ELF-1 (cell line): ENCODE data around the gene PRKCA.

ENCODE experiments used
- DNase-seq: peaks from one replicate; pipeline ENCODE4 v3.0.0-alpha.2; 2016; ENCODE audit warnings: low read depth, low spot score

Gene PRKCA

DNA sequence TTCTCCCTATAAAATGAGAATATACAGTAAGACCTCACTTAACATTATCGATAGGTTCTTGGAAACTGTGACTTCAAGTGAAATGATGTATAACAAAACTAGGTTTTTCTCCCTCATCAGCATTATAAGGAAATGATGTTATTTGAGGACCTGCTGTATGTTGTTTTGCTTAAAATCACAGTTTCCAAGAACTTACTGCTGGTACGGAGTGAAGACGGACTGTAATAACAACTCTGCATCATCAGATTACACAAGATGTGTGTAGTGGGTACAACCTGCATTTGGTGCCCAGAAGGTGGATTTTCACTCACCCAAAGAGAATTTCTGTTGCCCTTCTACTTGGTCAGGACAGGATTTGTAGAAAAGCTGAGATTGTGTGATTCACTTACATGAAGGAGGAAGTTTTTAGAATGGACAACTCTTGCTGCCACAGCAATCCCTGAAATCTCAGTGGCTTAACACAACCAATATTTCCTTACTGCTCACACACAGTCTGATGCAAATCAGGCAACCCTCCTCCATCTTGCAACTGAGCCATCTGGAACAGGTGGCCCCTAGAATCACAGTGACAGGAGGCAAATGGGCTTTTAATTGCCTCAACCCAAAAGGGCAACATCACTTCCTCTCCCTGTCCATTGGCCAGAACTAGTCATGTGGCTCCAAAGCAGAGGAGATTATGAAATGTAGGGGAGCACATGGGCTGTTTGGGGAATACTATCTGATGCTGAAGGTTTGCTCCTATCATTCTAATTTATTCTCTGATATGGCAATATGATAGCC is 464.9 kb downstream of the PRKCA start:
- DNase-seq, result no peak

- DNase-seq, result no peak
Observed at GRCh38 chr17:66769911-66770310, 467.5 kb downstream of the PRKCA start.

- DNase-seq, result no peak
Observed at GRCh38 chr17:66772148-66772812, 469.9 kb downstream of the PRKCA start.

GRCh38 chr17:66775271-66775670 is 472.9 kb downstream of the PRKCA start:
- DNase-seq, result no peak

DNA sequence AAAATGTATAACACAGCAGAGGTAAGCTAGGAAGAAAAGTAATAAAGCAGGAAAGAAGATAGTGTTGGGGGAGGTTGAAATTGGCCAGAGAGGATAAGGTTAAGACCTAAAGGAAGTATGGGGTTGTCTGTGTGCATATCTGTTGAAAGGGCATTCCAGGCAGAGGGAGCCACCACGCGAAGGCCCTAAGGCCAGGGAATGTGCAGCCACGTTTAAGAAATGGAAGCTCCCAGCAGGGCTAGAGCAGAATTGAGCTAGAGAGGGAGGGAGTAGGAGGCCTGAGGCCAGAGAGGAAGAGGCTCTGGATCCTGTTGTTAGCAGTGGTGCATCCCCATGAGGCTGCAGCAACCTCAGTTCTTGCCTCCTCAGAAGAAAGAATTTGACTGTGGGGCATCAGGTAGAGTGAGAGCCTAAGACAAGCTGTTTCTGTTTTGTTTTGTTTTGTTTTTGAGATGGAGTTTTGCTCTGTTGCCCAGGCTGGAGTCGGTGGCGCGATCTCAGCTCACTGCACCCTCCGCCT is 473.5 kb downstream of the PRKCA start:
- peak; percentile 93 for DNase-seq

DNA sequence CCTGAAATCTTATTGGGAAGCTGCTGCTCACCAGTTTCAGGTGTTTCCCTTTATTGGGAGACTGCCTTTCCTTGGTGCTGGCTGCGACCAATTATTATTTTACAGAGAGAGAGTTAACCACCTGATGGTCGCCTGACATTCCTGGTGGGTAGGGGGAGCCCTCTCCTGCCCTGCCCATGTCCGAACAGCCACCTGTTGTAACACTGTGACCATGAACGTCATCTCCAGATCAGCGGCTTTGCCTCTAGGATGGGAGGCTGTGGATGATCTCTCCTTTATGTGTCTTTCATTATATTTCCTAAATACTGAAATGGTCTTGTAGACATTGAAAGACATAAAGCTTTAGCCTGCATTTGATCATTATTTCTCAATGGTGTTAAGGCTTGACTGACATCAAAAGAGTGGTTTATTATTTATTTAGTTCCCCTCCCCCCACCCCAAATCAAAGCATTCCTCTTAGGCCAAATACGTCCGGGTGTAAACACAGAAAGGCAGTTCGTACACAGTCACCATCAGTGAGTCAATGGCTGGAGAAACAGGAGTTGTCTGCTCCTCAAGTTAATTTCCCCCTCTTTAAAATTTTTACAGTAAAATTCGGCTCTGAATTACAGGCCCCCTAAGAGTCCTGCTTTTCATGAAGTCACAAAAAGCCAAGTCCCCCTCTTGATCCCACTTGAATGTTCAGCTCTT is 474.7 kb downstream of the PRKCA start:
- DNase-seq, result peak; percentile 19

GRCh38 chr17:66777689-66778225 is 475.3 kb downstream of the PRKCA start:
- DNase-seq, result peak; percentile 96

DNA sequence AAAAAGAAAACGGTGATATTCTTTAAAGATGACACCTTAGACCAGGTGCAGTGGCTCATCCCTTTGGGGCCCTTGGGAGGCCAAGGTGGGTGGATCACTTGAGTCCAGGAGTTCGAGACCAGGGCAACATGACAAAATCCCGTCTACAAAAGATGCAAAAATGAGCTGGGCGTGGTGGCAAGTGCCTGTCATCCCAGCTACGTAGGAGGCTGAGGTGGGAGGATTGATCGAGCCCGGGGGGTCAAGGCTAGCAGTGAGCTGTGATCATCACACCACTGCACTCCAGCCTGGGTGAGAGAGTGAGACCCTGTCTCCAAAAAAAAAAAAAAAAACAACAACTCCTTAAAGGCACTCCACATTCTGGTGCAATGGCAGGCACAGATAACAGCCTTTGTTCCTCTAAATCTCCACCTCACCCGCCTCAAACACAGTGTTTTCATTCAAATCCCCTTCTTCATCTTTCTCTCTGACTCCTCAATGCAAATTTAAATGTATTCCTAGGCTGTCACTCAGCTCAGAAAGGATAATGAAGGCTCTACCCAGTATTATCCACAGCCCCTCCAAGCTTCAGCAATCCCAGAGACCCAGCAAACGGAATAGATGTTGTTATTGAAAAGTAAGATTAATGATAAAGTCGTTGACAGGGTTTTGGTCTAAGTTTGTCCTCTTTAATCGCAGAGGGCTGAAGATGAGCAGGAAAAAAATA is 476.3 kb downstream of the PRKCA start:
- DNase-seq, result peak; percentile 66

DNA sequence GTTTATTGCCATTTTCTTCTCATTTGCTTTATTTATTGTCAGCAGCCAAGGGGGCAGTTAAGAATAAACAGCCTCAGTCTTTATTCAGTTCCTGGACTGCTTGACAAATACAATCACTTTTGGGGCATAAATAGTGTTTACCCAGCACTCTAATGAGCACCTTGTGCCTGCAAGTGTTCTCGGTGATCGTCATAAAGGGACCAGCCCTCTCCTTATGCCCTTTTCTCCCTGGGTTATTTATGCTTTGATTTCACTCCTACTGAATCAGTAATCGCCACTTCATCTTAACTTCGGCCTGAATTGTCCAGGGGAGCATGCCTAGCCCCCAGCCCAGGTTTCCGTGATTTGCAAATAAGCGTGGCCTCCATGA is 476.8 kb downstream of the PRKCA start:
- DNase-seq, result no peak

- DNase-seq, result no peak
Observed at GRCh38 chr17:66781135-66781534, 478.7 kb downstream of the PRKCA start.

- DNase-seq, result no peak
Observed at GRCh38 chr17:66782851-66783250, 480.4 kb downstream of the PRKCA start.

DNA sequence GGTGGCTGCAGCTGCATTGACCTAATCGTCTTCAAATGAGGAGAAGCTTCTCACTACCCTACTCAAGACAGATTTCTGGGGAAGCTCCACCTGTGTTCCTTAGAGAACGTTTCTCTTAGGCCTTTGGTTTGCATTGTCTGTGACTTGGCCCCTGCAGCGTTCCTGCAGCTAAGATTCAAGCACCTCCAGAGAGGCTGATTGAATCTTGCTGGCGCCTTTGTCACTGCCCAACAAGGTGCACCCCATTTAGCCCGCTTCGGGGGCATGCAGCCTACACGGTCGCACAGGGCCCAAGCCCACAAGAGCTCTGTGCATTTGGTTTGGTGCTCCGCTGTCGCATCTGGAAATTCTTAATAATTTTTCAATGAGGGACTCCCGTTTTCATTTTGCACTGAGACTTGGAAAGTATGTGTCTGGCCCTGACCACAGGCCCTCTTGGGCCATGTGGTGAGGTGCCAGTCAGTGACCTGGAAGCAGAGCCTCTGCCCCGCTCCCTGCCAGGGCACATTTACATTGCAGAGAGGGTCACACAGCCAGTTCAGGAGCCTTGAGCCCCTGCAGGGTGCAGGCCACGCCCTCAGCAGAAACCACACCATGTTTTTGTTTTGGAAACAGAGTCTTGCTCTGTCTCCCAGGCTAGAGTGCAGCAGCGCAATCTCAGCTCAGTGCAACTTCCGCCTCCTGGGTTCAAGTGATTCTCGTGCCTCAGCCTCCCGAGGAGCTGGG is 481.4 kb downstream of the PRKCA start:
- DNase-seq, result peak; percentile 39

DNA sequence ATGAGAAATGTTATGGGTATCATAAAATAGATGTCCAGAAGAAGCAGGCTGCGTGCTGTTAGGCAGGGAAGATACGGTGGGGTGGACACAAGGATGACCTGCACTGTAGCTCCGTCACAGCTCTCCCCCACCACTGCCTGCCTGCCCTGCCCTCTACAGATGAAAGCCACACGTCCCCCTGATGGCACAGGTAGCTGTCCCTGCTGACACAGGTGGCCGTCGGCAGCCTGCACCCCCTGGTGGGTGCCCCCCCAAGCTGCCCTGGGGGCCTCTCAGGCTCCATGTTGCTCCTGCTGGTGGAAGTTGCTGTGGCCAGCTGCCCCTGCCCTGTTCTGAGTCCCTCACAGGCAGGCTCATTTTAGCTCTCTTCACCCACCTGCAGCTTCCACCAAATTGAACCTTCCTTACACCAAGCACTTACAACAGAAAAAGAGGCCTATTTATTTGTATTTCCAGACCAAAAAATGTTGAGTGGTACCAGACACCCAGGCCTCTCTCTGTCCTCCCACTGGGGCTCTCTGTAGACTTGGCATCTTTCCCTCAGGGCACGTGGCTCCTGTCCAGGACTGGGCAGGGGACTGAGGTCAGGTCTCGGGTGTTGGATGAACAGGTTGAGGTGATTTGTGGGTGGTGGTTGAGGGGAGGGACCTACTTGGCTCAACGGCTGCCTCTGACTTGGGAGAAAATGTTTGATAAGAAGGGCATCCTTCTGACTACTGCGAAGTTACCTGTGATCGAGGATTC is 482.4 kb downstream of the PRKCA start:
- DNase-seq, result no peak

DNA sequence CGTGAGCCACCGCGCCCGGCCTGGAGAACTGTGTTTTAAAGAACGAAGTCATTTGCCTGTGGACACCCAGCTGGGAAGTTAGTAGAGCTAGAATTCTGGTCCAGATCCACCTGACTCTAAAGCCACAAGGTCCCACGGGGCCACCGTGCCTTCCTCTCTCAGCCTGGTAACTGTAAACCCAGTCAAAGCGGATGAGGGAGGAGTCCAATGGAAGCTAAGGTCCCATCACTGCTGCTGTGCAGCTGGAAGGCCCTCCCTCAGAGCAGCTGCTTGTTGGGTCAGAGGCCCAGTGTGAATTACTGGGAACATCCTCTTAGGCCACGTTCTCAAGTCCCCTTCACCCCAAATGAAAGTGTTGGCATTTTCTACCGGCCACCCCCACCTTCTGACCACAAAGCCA is 483.7 kb downstream of the PRKCA start:
- no peak for DNase-seq

DNA sequence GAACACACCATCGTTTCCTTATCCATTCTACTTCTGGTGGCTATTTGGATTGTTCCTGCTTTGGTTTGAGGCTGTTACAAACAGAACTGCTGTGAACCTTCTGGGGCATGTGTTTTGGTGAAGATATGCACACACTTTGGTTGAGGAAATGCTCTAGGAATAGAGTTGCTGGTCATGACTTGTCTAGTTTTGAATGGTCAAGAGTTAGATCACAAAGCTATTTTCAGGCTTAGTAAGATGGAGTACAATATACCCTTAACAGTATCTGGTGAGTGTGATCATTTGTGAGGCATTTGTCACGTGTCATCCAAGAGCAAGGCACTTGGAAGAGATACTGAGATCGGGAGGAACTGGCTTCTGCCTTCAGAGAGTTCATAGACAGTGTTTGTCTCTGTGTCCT is 485.5 kb downstream of the PRKCA start:
- no peak for DNase-seq

DNA sequence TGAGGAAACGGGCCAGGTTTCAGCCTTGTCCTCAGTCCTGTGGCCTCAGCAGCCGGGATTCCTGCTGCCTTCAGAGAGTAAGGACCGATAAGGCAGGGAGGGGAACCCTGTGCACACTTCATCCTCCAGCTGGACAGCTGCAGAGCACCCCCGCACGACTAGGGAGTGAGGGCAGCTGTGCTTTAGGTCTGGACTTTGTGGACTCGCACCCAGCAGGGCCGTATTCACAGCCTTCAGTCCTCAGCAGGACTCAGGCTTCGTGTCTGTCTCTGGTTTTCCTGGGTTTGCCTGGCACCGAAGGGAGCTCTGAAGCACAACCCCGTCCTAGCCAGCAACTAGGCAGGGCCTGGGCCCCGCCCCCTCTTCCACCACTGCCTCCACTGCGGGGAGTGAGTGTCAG is 486.7 kb downstream of the PRKCA start:
- no peak for DNase-seq

- DNase-seq, result no peak
Observed at GRCh38 chr17:66789961-66790437, 487.6 kb downstream of the PRKCA start.

GRCh38 chr17:66790501-66791061 is 488.2 kb downstream of the PRKCA start:
- no peak for DNase-seq

- no peak for DNase-seq
Observed at GRCh38 chr17:66791347-66791746, 488.9 kb downstream of the PRKCA start.

DNA sequence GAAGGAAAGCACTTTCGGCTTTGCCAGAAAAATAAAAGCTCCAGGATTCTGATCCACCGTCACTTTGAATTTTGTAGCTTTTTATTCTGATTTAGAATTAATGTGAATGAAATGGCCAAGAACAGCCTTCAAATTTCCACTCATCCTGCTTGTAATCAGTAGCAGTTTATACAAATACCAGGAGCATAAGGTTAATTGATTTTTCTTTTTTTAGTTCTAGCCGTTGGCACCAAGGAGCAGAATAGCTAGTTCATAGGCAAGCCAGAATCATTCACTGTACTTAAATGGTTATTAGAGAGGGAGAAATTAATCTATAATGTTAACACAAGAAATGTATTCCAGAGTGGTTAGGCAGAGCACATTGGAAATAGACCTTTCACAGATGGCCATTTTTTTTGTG is 491.4 kb downstream of the PRKCA start:
- DNase-seq, result no peak
